Kidney tubule cell (primary cell): ENCODE results near the gene HSD17B4.
"Not testable (repeated sequence)": the region's sequence is repeated elsewhere in the genome, so short reads cannot be mapped to it uniquely, and the experiment has no call there.

Experiments
- DNase-seq: peaks from one replicate; pipeline ENCODE4 v3.0.0-alpha.2; 2018; ENCODE audit warnings: low spot score

HSD17B4 gene

DNA sequence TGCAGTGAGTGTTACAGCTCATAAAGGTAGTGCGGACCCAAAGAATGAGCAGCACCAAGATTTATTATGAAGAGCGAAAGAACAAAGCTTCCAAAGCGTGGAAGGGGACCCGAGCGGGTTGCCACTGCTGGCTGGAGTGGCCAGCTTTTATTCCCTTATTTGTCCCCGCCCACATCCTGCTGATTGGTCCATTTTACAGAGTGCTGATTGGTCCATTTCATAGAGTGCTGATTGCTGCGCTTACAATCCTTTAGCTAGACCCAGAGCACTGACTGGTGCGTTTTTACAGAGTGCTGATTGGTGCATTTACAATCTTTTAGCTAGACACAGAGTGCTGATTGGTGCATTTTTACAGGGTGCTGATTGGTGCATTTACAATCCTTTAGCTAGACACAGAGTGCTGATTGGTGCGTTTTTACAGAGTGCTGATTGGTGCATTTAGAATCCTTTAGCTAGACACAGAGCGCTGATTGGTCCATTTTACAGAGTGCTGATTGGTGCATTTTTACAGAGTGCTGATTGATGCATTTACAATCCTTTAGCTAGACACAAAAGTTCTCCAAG, 19.5 kb upstream of the HSD17B4 start:
- DNase-seq = not testable (repeated sequence)

DNA sequence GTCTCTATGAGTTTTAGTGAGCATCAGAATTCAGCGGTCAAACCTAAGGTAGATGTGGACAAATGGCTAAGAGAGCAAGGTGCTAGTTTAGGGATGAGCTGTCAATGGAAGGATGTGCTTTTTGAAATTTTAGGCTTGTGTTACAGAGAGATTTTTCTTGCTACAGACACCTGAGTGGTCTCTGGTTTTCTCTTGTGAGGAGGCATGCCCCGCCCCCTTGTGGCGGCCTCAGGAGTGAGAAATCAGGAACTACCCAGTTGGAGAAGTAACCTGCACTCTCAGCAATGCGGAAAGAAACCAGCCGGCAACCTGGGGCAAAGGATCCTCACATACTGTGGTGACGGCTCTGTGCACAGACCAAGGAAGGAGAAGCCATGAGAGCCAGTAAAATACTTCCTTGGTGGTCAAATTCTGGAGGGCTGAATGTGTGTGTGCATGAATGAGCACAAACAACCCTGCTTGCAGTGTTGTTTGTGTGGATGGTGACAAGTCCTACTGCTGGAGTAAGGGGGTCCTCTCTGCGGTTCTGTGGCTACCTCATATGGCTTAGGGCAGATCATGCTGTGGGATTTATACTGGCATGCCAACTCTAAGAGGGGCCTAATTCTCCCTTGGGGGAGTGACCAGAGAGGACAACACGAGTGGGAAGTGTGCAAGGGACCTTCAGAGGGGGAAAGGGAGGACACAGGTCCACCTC, 16.7 kb upstream of the HSD17B4 start:
- peak; percentile 83 for DNase-seq

DNA sequence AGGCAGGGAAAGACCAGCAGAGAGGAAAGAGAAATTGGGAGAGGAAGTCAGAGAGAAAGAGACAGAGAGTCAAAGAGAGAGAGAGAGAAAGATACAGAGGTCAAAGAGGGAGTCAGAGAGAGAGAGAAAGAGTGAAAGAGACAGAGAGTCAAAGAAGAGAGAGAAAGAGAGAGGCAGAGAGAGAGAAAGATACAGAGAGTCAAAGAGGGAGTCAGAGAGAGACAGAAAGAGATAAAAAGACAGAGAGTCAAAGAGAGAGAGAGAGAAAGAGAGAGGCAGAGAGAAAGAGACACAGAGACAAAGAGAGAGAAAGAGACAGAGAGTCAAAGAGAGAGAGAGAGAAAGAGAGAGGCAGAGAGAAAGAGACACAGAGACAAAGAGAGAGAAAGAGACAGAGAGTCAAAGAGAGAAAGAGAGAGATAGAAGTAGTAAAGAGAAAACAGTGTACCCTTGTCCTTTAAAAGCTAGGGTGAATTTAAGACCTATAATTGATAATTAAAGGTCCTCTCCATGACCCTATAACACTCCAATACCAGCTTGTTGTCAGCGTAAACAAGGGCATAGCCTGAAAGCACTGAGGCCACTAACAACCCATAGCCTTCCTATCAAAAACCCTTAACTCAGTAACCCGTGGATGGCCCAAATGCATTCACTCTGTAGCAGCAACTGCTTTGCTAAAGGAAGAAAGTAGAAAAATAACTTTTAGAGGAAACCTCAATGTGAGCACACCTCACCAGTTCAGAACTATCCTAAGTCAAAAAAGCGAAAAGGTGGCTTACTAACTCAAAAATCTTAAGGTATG, 14.3 kb upstream of the HSD17B4 start:
- not testable (repeated sequence) for DNase-seq

DNA sequence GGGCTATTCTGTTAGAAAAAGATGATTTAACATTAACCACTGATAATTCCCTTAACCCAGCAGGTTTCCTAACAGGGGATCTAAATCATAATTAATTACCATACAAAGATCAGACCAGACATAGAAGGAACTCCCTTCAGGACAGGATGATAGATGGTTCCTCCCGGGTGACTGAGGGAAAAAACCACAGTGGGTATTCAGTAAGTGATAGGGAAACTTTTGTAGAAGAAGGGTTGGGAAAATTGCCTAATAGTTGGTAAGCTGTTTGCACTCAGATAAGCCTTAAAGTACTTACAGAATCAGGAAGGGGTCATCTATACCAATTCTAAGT, 13.7 kb upstream of the HSD17B4 start:
- not testable (repeated sequence) for DNase-seq

DNA sequence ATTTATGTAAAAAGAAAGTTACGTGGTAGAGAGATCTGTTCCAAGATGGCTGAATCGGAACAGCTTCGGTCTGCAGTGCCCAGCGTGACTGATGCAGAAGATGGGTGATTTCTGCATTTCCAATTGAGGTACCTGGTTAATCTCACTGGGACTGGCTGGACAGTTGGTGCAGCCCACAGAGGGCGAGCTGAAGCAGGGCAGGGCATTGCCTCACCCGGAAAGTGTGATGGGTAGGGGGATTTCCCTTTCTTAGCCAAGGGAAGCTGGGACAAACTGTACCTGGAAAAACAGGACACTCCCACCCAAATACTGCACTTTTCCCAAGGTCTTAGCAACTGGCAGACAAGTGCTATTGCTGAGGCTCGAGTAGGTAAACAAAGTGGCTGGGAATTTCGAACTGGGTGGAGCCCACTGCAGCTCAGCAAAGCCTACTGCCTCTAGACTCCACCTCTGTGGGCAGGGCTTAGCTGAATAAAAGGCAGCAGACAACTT, 13.1 kb upstream of the HSD17B4 start:
- no peak for DNase-seq

DNA sequence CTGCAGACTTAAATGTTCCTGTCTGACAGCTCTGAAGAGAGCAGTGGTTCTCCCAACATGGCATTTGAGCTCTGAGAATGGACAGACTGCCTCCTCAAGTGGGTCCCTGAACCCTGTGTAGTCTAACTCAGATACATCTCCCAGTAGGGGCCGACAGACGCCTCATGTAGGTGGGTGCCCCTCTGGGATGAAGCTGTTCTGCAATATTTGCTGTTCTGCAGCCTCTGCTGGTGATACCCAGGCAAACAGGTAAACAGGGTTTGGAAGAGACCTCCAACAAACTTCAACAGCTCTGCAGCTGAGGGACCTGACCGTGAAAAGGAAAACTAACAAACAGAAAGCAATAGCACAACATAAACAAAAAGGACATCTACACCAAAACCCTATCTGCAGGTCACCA, 12.7 kb upstream of the HSD17B4 start:
- DNase-seq = not testable (repeated sequence)

DNA sequence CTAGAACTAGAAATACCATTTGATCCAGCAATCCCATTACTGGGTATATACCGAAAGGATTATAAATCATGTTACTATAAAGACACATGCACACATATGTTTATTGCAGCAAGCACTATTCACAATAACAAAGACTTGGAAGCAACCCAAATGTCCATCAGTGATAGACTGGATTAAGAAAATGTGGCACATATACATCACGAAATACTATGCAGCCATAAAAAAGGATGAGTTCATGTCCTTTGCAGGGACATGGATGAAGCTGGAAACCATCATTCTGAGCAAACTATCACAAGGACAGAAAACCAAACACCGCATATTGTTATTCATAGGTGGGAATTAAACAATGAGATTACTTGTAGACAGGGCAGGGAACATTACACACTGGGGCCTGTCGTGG, 7.7 kb upstream of the HSD17B4 start:
- not testable (repeated sequence) for DNase-seq

DNA sequence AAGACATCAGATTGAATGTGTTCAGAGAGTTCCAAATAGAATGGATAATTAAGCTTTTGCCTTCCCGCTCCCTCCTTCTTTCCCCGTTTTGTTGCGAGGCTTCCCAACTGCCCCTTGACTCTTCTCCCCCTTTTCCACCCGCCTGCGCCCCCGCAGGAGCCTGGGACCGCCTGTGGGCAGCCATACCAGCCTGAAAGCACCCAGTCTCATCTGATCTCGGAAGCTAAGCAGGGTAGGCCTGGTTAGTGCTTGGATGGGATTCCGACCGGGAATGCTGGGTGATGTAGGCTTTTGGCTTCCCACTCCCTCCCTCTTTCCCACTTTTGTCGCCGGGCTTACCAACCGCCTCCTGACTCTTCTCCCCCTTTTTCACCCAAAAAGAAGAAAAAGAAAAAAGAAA, 6.8 kb upstream of the HSD17B4 start:
- DNase-seq = no peak

DNA sequence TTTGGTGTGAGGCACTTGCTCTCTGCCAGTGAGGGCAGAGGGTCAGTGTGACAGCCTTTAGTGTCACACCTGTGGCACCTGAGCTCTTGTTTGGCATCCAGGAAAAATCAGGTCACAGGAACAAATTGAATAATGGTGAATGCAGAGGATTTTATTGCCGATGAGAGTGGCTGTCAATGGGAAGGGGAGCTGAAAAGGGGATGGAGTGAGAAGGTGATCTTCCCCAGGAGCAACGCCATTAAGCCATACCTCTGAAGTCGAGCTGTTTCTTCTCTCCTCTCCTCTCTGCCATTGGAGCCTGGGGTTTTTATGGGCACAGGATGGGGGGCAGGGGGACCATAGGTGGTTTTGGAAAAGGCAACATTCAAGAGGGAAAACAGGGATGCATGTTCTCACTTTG, 2.4 kb upstream of the HSD17B4 start:
- no peak for DNase-seq

DNA sequence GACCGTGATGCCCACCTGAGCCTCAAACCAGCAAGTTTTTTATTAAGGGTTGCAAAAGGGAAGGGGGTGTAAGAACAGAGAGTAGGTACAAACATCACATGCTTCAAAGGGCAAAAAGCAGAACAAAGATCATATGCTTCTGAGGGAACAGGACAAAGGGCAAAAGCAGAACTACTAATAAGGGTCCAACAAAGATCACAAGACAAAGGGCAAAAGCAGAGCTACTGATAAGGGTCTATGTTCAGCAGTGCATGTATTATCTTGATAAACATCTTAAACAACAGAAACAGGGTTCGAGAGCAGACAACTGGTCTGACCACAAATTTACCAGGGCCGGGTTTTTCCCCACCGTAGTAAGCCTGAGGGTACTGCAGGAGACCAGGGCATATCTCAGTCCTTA, 1.7 kb upstream of the HSD17B4 start:
- DNase-seq = not testable (repeated sequence)

DNA sequence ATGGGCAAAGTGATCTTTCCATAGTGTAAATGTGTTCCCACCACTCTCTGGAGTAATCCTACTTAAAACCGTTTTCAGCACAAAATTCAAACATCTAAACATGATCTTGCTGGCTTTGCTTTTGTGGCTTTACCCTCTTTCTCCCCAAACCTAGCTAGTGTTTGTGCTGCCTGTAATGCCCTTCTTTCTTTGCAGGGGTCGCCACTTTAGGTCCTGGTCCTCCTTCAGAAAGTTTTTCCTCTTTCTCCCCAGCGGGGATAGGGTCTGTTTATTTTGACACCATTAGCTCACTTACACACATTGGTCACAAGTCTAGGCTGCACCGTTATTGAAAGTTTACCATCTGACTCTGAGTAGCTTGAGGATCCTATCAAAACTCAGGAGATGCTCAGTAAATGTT, 736 bp upstream of the HSD17B4 start:
- DNase-seq = no peak

DNA sequence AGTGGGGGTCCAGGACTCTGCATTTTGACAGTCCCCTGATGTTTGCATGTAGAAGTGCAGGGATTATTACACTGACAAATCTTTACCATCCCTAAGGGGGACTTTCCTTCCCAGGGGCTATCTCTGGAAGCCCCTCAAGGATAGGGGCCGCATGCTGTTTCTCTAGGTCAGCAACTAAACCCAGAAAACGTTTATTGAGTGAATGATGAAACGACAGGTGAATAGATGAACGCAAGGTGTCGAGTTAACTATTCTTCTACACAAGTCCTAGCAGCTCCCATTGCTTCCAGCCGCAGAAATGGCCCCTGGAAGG, 281 bp upstream of the HSD17B4 start:
- DNase-seq = no peak

DNA sequence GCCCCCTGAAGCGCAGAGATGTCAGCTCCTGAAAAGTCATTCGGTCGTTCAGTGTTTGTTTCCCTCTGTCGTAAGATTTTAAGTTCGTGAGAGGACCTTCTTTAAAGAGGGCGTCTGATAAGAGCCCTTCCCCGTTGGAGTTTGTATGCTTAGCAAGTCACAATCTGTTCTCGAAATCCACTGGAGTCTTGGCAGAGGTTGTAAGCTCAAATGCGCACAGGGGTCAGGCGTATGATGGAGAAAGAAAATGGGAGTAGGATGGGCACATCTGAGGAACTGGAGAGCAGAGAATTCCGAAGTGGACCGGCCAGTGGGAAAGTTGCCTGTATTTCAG, 710 bp downstream of the HSD17B4 start:
- peak; percentile 15 for DNase-seq

DNA sequence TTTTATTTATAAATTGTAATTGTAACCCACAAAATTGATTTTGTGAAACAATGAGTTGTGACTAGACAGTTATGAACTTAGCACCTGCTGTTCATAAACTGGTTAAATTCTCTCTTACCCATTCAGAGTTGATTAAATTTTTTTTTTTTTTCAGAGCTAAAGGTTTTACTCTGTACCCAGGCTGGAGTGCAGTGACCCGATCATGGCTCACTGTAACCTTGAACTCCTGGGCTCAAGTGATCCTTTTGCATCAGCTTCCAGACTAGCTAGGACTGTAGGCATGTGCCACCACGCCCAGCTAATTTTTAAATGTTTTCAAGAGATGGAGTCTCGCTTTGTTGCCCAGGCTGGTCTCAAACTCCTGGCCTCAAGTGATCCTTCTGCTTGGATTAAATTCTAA, 1.9 kb downstream of the HSD17B4 start:
- DNase-seq = no peak

DNA sequence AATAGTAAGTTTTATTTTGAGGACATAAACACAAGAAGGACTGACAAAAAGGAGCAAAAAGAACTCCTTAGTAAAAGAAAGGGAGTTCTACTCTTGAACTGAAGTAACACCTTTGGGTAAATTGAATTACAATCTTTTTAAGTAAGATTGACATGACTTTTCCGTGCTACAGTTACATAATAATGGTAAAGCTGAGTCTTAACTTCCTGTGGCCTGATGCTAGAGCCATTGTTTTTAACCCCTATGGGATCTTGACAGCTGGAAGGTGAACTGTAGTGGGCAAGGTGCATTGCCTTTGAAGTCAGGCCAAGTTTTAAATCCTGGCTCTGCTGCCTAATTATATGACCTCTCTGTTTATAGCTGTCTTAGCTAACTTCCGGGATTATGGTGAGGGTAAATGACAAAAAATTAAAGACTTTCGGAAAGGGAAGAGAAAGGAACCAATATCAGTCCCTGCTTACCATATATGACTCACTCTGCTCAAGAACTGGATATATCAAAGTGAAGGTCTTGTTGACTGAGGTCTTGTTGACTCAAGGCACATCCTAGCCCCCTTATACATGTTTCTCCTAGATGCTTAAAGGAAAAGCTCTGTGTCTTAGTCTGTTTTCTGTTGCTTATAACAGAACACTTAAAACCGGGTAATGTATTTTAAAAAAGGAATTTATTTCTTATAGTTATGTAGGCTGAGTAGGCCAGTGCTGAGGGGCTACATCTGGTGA, 6.8 kb downstream of the HSD17B4 start:
- DNase-seq = no peak

DNA sequence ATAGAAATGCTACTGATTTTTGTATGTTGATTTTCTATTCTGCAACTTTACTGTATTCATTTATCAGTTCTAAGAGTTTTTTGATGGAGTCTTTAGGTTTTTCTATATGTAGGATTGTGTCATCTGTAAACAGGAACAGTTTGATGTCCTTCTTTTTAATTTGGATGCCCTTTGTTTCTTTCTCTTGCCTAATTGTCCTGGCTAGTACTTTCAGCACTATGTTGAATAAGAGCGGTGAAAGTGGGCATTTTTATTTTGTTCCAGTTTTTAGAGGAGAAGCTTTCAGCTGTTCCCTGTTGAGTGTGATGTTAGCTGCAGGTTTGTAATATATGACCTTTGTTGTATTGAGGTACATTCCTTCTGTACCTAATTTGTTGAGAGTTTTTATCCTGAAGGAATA, 13.3 kb downstream of the HSD17B4 start:
- DNase-seq = no peak

DNA sequence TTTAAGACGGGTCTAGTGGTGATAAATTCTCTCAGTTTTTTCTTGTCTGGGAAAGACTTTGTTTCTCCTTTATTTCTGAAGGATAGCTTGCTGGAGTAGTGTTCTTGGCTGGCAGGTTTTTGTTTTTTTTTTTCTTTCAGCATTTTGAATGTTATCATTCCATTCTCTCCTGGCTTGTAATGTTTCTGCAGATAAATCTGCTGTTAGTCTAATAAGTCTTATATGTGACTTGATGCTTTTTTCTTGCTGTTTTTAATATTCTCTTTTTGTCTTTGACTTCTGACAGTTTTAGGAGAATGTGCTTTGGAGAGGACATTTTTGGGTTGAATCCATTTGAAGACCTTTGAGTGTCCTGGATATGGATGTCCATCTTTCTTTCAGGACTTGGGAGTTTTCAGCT, 16.0 kb downstream of the HSD17B4 start:
- DNase-seq = no peak

DNA sequence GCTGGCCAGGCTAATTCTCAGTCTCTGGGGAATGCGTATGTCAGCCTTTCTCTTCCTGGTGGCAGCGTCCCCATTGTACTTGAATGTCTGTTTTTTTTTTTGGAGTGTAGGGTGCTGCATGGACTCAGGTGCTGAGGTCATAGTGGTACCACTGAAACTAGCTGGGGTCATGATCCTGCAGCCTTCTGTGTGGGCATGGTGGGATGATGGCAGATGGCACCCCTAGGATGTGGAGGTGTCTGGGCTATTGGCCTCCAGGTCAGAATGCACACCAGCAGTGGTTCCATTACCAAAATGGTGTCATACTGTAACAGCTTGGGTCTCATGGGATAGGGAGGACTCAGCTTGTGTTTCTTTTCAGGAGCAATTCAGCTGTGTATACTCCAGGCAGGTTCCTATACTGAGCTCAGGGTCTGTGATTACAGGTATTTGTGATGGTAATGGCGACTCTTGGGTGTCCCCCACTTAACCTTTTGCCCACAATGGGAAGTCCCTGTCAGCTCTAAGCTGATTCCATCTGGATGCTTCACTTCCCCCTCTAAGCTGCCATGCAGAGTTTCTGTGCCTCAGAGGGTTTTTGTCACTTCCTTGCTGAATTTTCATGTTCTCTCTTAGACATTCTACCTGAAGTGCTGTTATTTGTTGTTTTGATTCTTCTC, 17.9 kb downstream of the HSD17B4 start:
- DNase-seq = no peak

DNA sequence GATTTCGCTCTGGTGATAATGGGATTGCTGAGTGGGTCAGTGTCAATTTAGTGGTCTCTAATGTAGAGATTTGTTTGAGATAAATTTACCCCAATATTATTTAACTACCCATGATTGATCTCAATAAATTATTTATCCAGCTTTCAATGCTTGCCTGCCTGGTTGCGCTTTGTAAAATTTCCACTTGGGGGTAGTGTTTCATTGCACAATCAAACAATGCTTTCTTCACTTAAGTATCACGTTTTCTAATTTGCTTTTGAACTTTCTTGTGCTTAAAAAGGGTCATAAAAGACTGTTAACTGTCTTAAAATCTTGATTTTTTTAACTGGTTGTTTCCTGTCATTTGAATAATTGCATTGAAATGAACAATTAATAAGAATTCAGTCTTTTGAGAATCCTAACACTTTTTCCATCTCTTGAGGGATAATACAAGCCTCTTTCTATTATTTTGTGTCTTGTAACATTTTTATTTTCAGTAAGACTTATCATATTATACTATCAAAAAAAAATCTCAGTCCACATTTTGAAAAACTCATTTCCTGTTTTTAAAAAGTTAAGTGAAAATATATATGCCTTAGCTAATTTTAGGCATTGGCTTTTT, 18.7 kb downstream of the HSD17B4 start:
- DNase-seq = peak; percentile 25

DNA sequence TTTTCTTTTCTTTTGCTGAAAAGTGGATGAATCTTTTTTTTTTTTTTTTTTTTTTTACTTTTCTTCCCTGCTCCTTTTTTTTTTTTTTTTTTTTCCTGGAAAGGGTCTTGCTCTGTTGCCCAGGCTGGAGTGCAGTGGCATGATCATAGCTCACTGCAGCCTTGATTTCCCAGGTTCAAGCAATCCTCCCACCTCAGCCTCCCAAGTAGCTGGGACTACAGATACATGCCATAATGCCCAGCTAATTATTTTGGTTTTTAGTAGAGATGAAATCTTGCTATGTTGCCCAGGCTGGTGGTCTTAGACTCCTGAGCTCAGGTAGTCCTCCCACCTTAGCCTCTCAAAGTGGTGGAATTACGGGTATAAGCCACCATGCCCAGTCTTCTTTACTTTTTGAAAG, 20.9 kb downstream of the HSD17B4 start:
- DNase-seq = no peak

DNA sequence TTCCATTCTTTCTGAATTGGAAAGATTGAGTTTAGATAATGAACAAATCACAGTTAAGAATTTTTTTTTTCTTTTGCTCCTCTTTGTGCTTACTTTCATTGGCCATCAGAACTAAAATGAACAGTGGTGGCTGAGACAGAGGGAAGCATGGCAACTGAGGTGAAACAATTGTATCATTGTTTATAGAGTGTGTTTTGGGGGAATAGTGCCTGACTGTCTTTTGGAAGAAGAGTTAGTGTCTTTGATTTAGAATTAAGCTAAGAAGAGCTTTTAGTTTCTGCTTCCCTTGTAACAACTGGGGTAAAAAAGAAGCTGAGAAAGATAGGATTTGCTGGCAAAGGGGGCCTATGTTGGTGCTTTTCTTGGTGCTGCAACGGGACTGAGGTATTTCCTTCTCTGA, 24.0 kb downstream of the HSD17B4 start:
- DNase-seq = no peak

DNA sequence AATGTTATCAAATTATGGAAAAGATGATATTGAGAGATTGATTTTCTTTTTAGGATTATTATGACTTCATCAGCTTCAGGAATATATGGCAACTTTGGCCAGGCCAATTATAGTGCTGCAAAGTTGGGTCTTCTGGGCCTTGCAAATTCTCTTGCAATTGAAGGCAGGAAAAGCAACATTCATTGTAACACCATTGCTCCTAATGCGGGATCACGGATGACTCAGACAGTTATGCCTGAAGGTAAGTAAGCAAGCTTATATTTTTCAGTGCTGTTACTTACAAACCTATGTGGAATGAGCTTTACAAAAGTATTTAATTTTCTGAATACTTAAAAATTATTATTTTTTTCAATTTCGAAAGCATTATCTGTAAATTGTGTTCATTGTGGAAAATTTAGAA, 26.5 kb downstream of the HSD17B4 start:
- no peak for DNase-seq
